CD14-positive monocyte (primary cell): ENCODE measurements around the gene MAD1L1. TPM values are rescaled to one million over a fixed set of nuclear protein-coding genes. Genes with fewer than 3 reads are reported as not detected.

ENCODE experiments used
- DNase-seq, 3 donors: peaks; one replicate each; pipeline ENCODE4 v3.0.0-alpha.2; 2011 to 2022
- H2AFZ ChIP-seq: 2 replicates; pipeline ENCODE4 v1.6.0; 2012; ENCODE audit warnings: mild to moderate bottlenecking, low read depth, low read length, inconsistent platforms; ENCODE audit not compliant: insufficient read depth, poor library complexity, severe bottlenecking
- H3K27ac ChIP-seq, 2 donors: 1 replicate in 1 of 2; 2 replicates in 1 of 2; pipeline ENCODE4 v1.5.1; 2012 to 2013; ENCODE audit warnings: low read length in 2 of 2, control low read depth in 1 of 2, inconsistent platforms in 1 of 2, low read depth in 1 of 2, mild to moderate bottlenecking in 1 of 2
- H3K27me3 ChIP-seq, 2 donors: one replicate each; pipeline versions ENCODE4 v1.6.0 to v1.6.1; 2011 to 2013; ENCODE audit warnings: low read length in 2 of 2; ENCODE audit not compliant: control insufficient read depth in 2 of 2, insufficient read depth in 2 of 2
- H3K36me3 ChIP-seq, 2 donors: replicated peaks in 1 of 2; 1 replicate in 1 of 2; 2 replicates in 1 of 2; pipeline versions ENCODE4 v1.5.1 to v1.6.1; 2012 to 2013; ENCODE audit warnings: low read length in 2 of 2, control low read depth in 1 of 2, inconsistent platforms in 1 of 2, mild to moderate bottlenecking in 1 of 2; ENCODE audit not compliant: insufficient read depth in 2 of 2, control insufficient read depth in 1 of 2
- H3K4me1 ChIP-seq, 2 donors: 1 replicate in 1 of 2; 2 replicates in 1 of 2; pipeline versions ENCODE4 v1.5.1 to v1.6.1; 2012 to 2013; ENCODE audit warnings: low read length in 2 of 2, control low read depth in 1 of 2, inconsistent platforms in 1 of 2, mild to moderate bottlenecking in 1 of 2, moderate library complexity in 1 of 2; ENCODE audit not compliant: insufficient read depth in 2 of 2, control insufficient read depth in 1 of 2
- H3K4me2 ChIP-seq: replicated peaks from 2 replicates; pipeline ENCODE3; 2012; ENCODE audit warnings: low read length, moderate library complexity, mild to moderate bottlenecking; ENCODE audit not compliant: poor library complexity, severe bottlenecking; ENCODE audit errors: extremely low read depth
- H3K4me3 ChIP-seq, 3 experiments: fragments of 200-600 bp in 1 of 3; sonication (generic) in 1 of 3; replicated peaks in 1 of 3; 1 replicate in 2 of 3; 2 replicates in 1 of 3; pipeline ENCODE4 v1.5.1; 2011 to 2013; ENCODE audit warnings: low read length in 3 of 3, mild to moderate bottlenecking in 3 of 3, control low read depth in 2 of 3, low read depth in 2 of 3, inconsistent platforms in 1 of 3, moderate library complexity in 1 of 3
- H3K79me2 ChIP-seq: 2 replicates; pipeline ENCODE4 v1.6.0; 2012; ENCODE audit warnings: mild to moderate bottlenecking, control low read depth, inconsistent platforms, low read length, moderate library complexity; ENCODE audit not compliant: insufficient read depth
- H3K9ac ChIP-seq: 2 replicates; pipeline ENCODE4 v1.6.0; 2017; ENCODE audit warnings: low read length, mild to moderate bottlenecking; ENCODE audit not compliant: insufficient read depth, poor library complexity, severe bottlenecking
- H3K9me3 ChIP-seq, 2 donors: replicated peaks in 1 of 2; 1 replicate in 1 of 2; 2 replicates in 1 of 2; pipeline versions ENCODE4 v1.5.1 to v1.6.1; 2012 to 2013; ENCODE audit warnings: low read length in 2 of 2, control low read depth in 1 of 2; ENCODE audit not compliant: control insufficient read depth in 1 of 2, insufficient read depth in 1 of 2
- H4K20me1 ChIP-seq: 2 replicates; pipeline ENCODE4 v1.6.0; 2012; ENCODE audit warnings: mild to moderate bottlenecking, low read length, control low read depth, moderate library complexity; ENCODE audit not compliant: insufficient read depth
- H3K27ac Mint-ChIP-seq, 7 donors: one replicate each; pipeline ENCODE4 v1.8.0; 2020; ENCODE audit warnings: mild to moderate bottlenecking in 7 of 7, mixed read lengths in 7 of 7, moderate library complexity in 6 of 7, inconsistent platforms in 2 of 7
- H3K27me3 Mint-ChIP-seq, 3 donors: one replicate each; pipeline ENCODE4 v1.8.0; 2021 to 2022; ENCODE audit warnings: low read depth in 3 of 3, mild to moderate bottlenecking in 3 of 3, mixed read lengths in 3 of 3, moderate library complexity in 3 of 3, inconsistent platforms in 1 of 3
- H3K36me3 Mint-ChIP-seq, 2 donors: one replicate each; pipeline ENCODE4 v1.8.0; 2020; ENCODE audit warnings: mixed read lengths in 2 of 2, inconsistent platforms in 1 of 2, mild to moderate bottlenecking in 1 of 2
- H3K4me1 Mint-ChIP-seq: one replicate; pipeline ENCODE4 v1.8.0; 2020; ENCODE audit warnings: mild to moderate bottlenecking, mixed read lengths
- H3K4me3 Mint-ChIP-seq, 2 donors: one replicate each; pipeline ENCODE4 v1.8.0; 2020; ENCODE audit warnings: mild to moderate bottlenecking in 2 of 2, mixed read lengths in 2 of 2, moderate library complexity in 1 of 2
- H3K9me3 Mint-ChIP-seq, 7 donors: one replicate each; pipeline ENCODE4 v1.8.0; 2020 to 2022; ENCODE audit warnings: mixed read lengths in 7 of 7, mild to moderate bottlenecking in 6 of 7, moderate library complexity in 6 of 7, inconsistent platforms in 2 of 7
- WGBS: methylation state at CpG from one replicate; pipeline ENCODE4 v1.1.5; 2013; ENCODE audit warnings: missing lambda C conversion rate; ENCODE audit not compliant: insufficient coverage; 5-methylcytosine and 5-hydroxymethylcytosine counted together
- intact Hi-C, 2 donors: fragments of 100-400 bp; cut with micrococcal nuclease; formaldehyde crosslinking; loops; one replicate each; pipeline versions ENCODE4 v1.15.0 to v1.15.1; 2023
- polyA plus RNA-seq, 3 donors: library from polyadenylated mRNA; depleted of rRNA in 1 of 3; unstranded in 2 of 3; stranded (reverse) in 1 of 3; fragments of 300-500 nt in 2 of 3; fragments of >200 nt in 1 of 3; fragmentation: Illumina TruSeq in 2 of 3; gene quantifications; 1 replicate in 2 of 3; 2 replicates in 1 of 3; pipeline ENCODE4 v1.2.3, GENCODE V29; 2012 to 2021
- TF ChIP-seq, protein P1 (sequence below): fragments of 200-600 bp; IDR thresholded peaks from one replicate; pipeline ENCODE4 v1.8.0; 2022; ENCODE audit warnings: antibody characterized with exemption, mild to moderate bottlenecking

Gene MAD1L1
- polyA plus RNA-seq, 3 donors: 22.0 to 39.4 (median 33.2) TPM

DNA sequence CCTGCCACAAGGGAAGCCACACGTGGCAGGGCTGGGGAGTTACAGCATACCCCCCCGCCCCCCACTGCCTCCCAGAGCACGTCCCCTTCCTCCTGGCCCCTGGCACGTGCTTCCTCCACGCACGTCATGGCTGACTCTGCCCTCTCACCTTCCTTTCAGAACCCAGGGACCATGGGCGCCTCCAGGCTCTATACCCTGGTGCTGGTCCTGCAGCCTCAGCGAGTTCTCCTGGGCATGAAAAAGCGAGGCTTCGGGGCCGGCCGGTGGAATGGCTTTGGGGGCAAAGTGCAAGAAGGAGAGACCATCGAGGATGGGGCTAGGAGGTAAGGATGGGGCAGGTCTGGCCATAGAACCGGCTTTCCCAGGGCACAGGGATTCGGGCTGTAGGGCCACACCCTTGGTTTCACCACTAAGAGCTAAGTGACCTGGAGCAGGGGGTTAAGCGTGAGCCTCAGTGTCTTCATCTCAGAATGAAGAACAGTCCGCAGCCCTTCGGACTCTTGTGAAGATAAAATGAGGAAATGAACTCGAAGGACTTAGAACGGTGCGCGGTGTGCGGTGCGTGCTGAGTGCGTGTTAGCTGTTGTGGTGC, 11.8 kb upstream of the MAD1L1 start:
- Histone ChIP-seq H4K20me1 (peaks cover 4% of the 10 kb centered on the region), H3K79me2 (peaks cover 42% of the 10 kb centered on the region), H3K9me3 (no peaks in the 10 kb centered on the region), H3K9ac (no peak overlapping the region), H3K4me3 (no peak overlapping the region), H3K27me3 (no peaks in the 10 kb centered on the region), H3K4me1 (peaks cover 72 to 77% of the 10 kb centered on the region in 2 donors), H3K4me2 (peak overlapping the region; percentile 19), H3K36me3 (peaks cover 3 to 4% of the 10 kb centered on the region in 2 donors), H2AFZ (no peak overlapping the region), H3K27ac (no peak overlapping the region)
- TF ChIP-seq, protein P1, sequence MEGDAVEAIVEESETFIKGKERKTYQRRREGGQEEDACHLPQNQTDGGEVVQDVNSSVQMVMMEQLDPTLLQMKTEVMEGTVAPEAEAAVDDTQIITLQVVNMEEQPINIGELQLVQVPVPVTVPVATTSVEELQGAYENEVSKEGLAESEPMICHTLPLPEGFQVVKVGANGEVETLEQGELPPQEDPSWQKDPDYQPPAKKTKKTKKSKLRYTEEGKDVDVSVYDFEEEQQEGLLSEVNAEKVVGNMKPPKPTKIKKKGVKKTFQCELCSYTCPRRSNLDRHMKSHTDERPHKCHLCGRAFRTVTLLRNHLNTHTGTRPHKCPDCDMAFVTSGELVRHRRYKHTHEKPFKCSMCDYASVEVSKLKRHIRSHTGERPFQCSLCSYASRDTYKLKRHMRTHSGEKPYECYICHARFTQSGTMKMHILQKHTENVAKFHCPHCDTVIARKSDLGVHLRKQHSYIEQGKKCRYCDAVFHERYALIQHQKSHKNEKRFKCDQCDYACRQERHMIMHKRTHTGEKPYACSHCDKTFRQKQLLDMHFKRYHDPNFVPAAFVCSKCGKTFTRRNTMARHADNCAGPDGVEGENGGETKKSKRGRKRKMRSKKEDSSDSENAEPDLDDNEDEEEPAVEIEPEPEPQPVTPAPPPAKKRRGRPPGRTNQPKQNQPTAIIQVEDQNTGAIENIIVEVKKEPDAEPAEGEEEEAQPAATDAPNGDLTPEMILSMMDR: no peak
- Mint-ChIP-seq H3K9me3 (peaks cover 0 to 3% (median 0%) of the 10 kb centered on the region in 7 donors), H3K27me3 (peaks cover 0 to 3% (median 0%) of the 10 kb centered on the region in 3 donors), H3K4me1 (peaks cover 75% of the 10 kb centered on the region), H3K36me3 (peaks cover 9 to 14% of the 10 kb centered on the region in 2 donors), H3K4me3 (peak overlapping the region in 1 of 2 donors; percentile 20), H3K27ac (peak overlapping the region in 4 of 7 donors; percentile 50 to 81 (median 70))
- DNase-seq: peak; percentile 15 to 55 (median 16)
- 36% methylated on average over 19 of the region's 25 CpGs for WGBS
- intact Hi-C loops: loop anchor here (5.0 kb wide), 1 partner anchor 68 kb away; the partner anchor contains the start of gene SNX8 (in 2 of the 2)

DNA sequence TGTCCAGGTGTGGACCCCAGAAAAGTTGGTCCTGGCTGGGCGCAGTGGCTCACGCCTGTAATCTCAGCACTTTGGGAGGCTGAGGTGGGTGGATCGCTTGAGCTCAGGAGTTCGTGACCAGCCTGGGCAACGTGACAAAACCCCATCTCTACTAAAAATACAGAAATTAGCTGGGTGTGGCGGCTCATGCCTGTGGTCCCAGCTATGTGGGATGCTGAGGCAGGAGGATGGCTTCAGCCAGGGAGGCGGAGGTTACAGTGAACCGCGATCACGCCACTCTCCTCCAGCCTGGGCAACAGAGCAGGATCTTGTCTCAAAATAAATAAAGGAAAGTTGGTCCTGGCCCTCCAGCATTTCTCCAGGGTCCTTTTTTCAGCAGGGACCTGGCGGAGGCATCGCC, 10.7 kb upstream of the MAD1L1 start:
- peaks cover 9 to 10% of the 10 kb centered on the region in 2 donors for H3K36me3 ChIP-seq
- peaks cover 49% of the 10 kb centered on the region for H3K79me2 ChIP-seq
- no peak overlapping the region for H3K4me3 ChIP-seq
- TF ChIP-seq, protein P1: no peak
- intact Hi-C loops: loop anchor here (5.0 kb wide), 1 partner anchor 69 kb away; the partner anchor contains the start of gene SNX8 (in 2 of the 2)
- no peaks in the 10 kb centered on the region for H3K27me3 ChIP-seq
- Mint-ChIP-seq H3K27ac (peak overlapping the region in 1 of 7 donors; percentile 93), H3K9me3 (peaks cover 0 to 3% (median 0%) of the 10 kb centered on the region in 7 donors), H3K4me3 (no peak overlapping the region), H3K4me1 (peaks cover 68% of the 10 kb centered on the region), H3K27me3 (peaks cover 0 to 3% (median 0%) of the 10 kb centered on the region in 3 donors), H3K36me3 (peaks cover 15 to 24% of the 10 kb centered on the region in 2 donors)
- H3K9ac ChIP-seq: no peak overlapping the region
- H3K27ac ChIP-seq: no peak overlapping the region
- H3K4me1 ChIP-seq: peaks cover 63 to 68% of the 10 kb centered on the region in 2 donors
- H3K9me3 ChIP-seq: no peaks in the 10 kb centered on the region
- 100% methylated on average over 4 of the region's 12 CpGs for WGBS
- no peak overlapping the region for H2AFZ ChIP-seq
- no peak overlapping the region for H3K4me2 ChIP-seq
- H4K20me1 ChIP-seq: peaks cover 4% of the 10 kb centered on the region
- DNase-seq: no peak
